Panc1 (cell line): ENCODE data around the gene ALK.

ENCODE experiments used
- CTCF ChIP-seq: fragments of 450-650 bp; IDR thresholded peaks from 2 replicates; pipeline ENCODE4 v1.5.1; 2017; ENCODE audit warnings: mild to moderate bottlenecking
- POLR2AphosphoS5 ChIP-seq: IDR thresholded peaks from 2 replicates; pipeline ENCODE4 v1.6.1; 2012; ENCODE audit warnings: mild to moderate bottlenecking, low read depth, low read length, moderate library complexity
- REST ChIP-seq, 2 experiments: IDR thresholded peaks; 2 replicates each; pipeline ENCODE4 v1.6.1; 2011 to 2012; ENCODE audit warnings: low read depth in 2 of 2, control low read depth in 1 of 2, low read length in 1 of 2, mild to moderate bottlenecking in 1 of 2, moderate library complexity in 1 of 2; ENCODE audit not compliant: insufficient read depth in 1 of 2
- SIN3A ChIP-seq: IDR thresholded peaks from 2 replicates; pipeline ENCODE4 v1.6.1; 2012; ENCODE audit warnings: low read depth, mild to moderate bottlenecking, low read length, moderate library complexity, borderline replicate concordance; ENCODE audit not compliant: insufficient read depth
- TCF7L2 ChIP-seq: IDR thresholded peaks from 2 replicates; pipeline ENCODE4 v1.6.1; 2011; ENCODE audit warnings: mild to moderate bottlenecking, low read depth, low read length, inconsistent platforms

DNA sequence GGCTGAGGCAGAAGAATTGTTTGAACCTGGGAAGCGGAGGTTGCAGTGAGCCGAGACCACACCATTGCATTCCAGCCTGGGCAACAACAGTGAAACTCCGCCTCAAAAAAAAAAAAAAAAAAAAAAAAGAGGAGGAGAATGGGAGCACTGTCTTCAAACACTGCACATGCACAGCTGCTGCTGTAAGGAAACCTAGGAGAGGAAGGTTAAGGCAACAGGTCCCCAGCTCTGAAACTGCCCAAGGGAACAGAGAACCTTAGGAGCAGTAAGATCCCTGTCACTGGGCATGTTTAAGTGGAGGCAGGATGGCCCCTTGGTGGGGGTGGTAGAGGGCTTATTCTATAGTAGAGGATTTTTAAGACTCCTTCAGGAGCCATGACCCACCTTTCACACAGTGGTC, 695.0 kb downstream of the ALK start:
- TF ChIP-seq CTCF = no peak
- TF ChIP-seq REST (IDR thresholded peaks at IDR 0.05; ENCODE audit: insufficient read depth in 1 of 2, low read depth in 2 of 2, low read length in 1 of 2) = no peak
- no peak for TF ChIP-seq SIN3A
- no peak for TF ChIP-seq POLR2AphosphoS5
- TF ChIP-seq TCF7L2 = no peak
